Measurements from ENCODE around the gene SLC1A2.

The SLC1A2 gene

DNA sequence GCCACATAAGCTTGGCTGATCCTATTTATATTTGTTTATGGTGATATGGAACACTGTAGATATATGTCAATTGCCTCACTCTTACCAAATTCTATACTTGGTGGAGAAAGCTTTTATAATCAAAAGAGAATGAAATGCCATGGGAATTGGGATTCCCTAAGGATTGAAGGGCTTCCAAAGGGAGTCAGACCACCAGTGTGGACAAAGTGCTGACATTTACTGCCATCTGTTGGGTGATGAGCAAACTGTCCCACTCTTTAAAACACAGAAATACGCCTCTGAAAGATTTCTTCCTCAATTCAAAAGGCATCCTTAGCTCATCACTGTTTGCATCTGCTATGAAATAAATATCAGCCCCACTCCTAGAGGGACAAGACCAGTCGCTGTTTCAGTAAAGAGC, 7.1 kb downstream of the SLC1A2 start:
- DNase-seq = peak; percentile 67

DNA sequence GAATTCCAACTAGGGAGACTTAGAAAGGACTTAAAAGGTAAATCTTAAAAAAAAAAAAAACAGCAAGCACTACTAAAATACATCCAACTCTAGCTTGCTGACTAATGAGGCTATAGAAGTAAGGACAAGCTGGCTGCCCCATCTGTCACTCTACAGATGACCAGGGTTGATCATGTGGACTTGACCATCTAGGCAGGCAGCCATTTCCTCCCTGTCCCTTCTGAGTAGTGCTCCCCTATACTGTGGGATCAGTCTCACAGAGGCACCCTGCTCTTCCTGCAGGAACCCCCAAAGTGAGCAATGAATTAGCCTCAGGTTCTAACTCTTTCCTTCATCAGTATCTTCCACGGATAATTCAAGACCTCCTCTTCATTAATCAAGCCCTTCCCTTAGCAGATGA, 12.3 kb downstream of the SLC1A2 start:
- no peak for DNase-seq

DNA sequence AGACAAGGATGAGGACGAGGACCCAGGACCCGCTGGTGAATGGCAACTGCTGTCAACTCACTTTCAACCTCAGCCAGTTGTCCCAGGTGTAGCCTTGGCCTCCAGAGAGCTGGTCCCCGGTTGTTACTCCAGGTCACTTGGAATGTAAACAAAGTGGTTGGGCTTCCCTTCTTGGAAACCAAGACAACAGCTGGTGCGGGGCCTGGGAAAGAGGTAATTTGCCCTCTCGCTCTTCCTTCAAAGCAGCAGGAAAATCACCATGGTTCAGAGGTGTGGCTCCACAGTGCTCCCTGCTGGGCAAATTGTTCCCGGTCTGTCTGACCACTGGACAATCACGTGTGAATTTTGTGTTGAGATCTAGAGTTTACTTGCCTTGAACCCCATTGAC, 15.0 kb downstream of the SLC1A2 start:
- peak; percentile 58 for DNase-seq

DNA sequence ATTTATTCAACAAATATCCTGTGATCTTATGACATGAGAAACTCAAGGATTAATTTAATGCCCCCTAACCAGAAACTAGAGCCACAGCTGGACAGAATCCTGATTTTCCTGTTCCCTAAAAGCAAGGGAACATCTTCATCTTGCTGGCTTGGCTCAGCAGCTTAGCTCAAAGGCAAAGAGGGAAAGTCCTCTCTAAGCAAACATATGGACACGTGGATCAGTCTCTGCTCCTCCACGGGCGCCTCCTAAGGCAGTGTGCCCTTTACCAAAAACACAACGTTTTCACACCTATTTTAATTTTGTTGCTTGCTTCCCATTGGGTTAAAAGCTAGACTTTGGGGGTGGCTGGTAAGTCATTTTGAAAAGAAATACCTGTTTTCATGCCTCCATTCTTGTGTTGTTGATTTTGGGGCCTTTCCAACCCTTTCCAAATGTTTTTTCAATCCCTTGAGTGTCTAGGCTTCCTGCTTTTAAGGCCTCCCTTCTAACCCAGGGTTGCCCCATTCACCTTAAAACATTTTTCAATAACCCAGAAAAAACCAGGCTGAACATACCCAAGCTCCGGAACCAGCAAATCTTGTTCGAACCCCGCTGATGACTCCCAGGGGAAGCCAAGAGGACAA, 15.5 kb downstream of the SLC1A2 start:
- DNase-seq = no peak

DNA sequence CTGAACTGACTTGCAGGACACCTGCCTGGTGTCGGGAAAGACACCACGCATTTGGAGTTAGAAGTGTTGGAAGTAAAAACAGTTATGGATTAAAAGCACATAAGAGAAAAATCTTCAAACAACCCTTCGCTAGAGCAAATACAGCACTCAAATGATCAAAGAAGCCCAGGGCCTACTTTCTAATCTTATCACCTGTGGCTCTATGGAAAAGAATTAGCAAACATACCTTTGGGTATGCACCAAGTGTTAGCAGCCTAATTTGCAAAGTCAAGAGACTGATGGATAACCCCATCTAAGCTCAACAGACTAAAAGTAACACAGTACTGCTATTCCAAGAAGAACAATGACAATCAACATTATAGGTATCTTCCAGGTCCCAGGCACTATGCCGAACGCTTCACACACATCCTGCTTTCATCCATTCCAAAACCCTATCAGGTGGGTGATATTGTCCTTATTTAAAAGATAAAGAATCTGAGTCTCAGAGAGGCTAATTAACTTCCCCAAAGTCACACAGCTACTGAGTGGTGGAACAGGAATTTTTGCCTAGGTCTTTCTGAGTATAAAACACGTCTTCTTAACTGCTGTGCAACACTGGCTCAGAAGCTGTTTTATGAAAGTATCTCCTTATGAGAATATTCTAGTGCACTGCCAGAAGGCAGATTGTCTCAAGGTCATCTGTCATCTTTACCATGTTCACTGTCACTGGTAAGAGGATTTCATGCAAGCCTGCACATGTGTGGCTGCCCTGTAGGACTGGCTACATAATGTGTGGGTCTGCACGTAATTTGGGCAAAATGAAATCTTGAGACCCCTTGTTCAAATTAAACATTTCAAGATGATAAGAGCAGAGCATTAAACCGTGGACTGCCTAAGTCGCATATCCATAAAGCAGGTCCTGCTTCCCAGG, 16.4 kb downstream of the SLC1A2 start:
- no peak for DNase-seq

DNA sequence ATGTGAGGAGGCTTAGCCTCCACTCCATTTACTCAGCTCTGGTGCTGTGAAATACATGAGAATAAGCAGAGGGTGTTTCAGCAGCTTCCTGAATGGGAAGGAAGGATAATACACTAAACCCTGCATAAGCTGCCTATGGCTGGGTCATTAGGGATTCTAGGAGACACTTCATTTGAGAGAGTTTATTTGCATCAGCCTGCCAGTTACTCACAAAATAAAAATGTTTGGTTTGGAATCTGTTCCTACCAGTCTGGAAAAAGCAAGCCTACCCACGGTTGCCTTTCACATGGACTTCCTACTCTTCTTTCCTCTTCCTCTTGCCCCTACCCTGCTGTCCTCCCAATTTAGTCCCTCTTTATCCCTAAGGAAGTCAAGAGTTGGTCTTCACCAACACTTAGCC, 20.5 kb downstream of the SLC1A2 start:
- no peak for DNase-seq

DNA sequence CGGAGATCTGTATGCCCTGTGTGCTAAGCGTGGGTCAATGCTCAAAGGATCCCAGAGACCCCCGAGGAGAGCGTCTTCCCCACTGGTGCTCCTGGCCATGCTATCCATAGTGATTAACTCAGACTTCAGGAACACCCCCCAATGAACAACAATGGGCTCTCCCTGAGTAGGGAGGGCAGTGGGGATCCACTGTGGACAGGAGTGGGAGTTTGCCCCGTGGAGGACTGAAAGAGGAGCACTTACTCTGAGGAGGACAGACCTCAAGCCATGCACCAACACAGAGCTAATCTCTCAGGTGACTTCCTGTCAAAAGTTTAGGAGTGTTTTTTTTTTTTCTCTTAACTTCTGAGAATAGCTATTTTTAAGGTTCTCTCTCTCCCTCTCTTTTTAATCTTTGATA, 24.4 kb downstream of the SLC1A2 start:
- DNase-seq = no peak

DNA sequence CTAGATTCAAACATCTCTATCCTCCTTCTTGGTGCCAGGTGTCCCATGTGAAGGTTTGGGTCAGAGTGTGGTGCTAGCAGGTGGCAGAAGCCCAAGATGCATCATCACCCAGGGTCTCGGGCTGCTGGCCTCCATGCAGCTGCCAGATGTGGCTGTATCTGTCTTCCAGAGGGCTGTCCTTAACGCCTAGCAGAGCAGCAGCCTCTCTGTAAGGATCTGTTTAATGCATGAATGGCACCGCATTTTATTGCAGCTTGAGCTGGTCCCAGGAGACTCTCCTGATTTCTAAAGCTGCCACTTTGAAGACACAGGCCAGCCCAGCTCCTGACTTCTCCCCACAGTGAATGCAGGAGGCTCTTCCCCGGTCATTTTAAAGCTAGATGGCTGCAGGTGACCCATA, 26.3 kb downstream of the SLC1A2 start:
- DNase-seq = peak; percentile 83

DNA sequence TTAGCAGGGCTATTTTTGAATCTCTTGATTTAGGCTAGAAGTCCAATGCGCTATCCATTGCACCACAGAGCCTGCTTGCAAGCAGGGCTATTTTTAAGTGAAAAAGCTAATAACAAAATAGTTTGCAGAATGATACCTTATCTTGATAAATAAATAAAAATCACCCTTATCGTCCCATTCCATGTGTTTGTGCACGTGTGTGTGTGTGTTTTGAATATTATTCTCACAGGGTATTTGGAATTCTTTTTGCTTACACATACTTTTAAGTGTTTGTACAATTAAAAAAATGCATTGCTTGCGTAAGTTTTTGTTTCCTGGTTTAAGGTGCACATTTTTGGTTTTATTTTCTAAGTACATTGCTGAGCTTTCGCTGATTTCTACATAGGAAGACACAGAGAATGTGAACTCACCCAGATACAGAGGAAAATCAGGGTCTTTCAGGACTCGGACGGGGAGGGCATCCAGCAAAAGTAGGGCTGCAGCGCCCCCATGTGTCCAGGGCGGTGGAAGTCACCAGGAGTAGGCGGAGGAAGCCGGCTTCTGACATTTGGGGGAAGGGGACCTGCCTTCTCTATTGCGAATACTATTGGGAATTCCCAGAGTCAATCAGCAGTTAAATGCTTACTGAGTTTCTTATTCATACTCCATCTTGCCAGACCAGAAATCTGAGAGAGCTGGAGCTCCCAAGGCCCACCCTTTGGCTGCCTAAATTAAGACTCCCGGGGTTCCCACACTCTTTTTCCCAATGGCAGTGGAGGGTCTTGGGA, 27.3 kb downstream of the SLC1A2 start:
- DNase-seq = peak; percentile 94

DNA sequence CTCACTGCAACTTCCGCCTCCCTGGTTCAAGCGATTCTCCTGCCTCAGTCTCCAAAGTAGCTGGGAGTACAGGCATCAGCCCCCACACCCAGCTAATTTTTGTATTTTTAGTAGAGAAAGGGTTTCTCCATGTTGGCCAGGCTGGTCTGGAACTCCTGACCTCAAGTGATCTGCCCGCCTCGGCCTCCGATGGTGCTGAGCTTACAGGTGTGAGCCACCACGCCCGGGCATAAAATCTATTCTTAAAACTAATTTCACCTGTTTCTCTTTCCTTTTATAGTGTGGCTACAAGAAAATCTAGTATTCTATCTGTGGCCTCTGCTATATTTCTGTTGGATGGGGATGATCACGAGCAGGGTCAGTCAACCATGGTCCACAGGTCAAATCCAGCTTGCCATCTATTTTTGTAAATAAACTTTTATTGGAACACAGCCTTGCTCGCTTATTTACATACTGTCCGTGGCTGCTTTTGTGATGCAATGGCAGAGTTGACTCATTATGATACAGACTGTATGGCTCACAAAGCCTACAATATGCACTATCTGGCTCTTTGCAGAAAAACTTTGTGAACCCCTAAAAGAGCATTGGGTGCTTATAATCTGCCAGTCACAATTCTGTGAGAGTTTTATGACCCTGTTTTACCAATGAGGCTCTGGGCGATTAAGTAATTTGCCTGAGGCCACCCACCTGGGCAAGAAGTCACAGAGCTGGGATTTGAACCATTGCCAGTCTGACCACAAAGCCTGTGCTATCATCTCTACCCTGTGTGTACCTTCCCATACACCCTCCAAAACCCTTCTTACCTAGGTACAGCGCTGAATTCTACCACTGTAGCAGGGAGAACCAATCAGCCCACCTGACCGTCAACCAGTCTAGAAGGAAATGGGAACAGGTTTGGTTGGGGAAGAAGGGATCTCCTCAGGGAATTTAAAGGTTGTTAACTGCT, 28.3 kb downstream of the SLC1A2 start:
- DNase-seq = no peak

DNA sequence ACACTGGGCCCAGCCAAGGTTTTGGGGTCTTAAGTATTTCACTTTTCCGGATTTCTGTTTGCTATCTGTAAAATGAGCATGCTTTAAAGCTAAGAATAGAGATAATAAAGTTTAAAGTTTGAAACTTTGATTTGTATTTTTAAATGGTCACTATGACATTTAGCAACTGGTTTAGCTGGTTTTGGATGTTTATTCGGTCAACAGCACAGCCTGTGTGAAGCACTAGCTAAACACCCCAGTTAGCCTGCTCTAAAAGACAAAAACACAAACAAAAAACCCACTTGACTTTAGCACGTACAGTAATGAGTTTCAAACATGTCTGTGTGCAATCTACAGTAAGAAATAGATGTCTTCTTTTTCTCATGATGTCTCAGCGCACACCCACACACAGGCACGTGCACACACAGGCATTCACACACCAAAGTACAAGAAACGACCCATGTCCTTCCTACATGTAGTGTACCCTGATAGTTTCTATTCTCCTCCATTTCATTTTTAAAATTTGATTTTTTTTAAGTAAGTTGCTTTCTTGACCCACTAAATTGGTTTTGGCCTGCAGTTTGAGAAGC, 29.4 kb downstream of the SLC1A2 start:
- DNase-seq = no peak

DNA sequence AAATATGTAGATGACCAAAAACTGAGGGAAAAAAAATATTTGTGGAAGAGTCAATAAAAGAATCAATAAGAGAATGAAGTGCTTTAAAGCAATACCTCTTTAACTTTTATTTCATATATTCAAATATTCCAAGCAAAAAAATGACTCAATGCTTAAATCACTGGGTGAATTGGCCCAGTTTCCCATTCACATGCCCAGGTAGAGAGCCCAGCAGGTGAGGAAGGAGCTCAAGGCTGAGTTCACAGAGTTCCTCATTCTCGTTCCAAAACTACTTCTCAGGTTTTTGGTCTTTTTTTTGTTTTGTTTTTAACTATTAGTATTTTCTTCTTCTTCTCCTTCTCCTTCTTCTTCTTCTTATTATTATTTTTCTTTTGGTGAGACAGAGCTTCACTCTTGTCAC, 30.2 kb downstream of the SLC1A2 start:
- no peak for DNase-seq

DNA sequence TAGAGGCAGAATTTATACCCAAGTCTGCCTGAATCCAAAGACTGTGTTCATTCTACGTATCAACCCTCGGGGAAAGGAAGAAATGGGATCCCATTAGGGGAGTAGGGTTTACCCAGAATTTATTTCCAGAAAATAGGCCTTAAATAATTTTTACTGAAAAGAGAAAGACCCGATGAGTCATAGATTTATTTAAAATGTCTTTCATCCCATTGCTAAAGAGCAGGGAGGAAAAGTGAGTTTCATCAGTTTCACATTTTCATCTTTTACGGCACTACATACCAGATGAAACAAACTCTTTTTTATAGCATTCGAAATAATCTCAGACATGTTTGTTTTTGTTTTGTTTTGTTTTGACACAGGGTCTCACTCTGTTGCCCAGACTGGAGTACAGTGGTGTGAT, 31.3 kb downstream of the SLC1A2 start:
- no peak for DNase-seq

DNA sequence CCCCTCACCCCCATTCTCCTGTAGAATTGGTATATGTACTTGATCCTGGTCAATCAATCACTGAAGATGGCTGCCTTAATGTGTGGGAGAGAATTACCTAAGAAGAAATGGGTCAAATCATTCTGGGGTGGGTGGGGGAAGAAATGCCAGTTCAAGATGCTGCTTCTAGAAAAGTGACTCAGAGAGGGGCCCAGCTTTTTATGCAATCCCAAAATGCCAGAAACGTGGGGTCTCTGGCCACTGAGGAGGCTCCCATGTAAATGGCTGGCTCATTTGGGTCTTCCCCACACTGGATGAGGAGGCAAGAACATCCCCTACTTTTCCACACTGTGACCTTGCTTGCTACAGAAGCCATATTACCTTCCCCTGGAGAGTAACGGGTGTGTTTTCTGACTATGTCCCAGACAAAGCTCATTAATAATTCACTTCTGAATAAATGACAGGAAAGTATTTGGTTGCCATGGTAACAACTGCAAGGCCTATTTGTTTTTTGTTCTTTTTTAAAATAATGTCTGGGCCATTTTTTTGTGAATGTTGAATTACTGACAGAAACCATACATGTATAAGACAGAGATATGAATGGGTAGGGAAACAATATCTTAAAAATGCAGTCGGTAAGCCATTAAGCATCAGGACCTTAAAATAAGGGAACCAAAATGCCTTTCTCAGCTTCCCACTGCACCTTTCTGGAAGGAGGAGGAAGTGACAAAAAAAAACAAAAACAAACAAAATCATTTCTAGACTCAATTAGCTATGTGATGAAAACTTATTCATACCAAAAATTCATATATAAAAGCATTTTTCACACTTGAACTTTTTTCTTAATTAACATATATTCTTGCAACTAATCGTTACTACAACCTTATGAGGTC, 32.0 kb downstream of the SLC1A2 start:
- DNase-seq = peak; percentile 78

DNA sequence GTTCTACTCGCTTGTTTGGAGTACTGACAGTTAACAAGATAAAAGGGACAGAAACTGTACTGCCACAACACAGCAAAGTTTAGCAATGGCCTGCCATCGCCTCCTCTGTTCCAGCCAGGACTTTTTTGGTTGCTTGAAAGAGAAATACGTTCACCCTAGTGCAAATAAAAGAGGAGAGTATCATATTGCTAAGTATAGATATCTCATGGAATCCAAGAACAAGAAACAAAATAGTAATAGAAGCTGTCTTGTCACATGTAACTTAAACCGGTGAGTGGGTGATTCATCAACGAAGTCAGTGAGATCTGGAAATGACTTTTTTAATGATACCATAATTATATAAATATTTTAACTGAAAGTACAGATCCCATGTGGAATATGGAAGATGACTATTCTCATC, 35.4 kb downstream of the SLC1A2 start:
- no peak for DNase-seq

DNA sequence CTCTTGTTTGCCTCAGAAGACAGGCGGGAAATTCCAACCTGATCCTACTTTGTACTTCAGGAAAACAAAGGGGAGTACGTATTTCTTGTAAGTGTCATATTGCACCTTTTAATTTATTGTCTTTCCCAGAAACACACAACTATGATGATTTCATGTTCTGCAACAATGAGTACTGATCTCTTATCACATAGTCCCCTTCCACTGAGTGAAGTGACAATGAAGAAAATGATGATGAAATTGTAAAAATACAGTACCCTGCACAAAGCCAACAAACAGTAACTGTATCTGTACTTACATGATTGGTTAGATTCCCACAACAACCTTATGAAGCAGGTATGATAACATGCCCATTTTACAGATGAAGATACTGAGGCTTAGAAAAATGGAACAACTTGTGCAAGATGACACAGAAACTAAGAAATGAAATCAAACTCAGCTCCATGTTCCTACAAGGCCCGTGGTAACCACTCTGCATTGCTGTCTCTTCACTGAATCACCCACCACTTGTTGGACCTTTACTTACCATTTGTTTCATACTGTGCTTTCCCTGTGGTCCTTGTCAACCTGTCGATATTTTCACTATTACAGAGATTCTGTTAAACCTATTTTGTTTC, 37.5 kb downstream of the SLC1A2 start:
- no peak for DNase-seq

DNA sequence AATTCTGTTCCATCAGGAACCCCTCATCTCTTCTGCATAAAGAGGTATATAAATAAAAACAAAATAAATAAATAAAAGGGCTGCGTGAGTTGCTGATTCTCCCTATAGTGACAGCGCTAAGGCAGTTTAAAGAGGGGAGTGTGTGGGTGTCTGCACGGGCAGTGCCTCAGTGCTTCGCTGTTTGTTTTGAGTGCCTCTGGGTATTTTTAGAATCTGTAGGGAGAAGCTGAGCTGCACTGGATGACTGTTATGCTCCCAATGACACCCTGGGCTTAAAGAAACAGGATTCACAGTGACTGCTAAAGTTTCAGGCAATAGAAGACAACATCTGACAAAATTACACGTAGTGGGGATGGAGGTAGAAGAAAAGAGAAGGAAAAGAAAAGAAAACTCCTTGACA, 38.8 kb downstream of the SLC1A2 start:
- DNase-seq = no peak

DNA sequence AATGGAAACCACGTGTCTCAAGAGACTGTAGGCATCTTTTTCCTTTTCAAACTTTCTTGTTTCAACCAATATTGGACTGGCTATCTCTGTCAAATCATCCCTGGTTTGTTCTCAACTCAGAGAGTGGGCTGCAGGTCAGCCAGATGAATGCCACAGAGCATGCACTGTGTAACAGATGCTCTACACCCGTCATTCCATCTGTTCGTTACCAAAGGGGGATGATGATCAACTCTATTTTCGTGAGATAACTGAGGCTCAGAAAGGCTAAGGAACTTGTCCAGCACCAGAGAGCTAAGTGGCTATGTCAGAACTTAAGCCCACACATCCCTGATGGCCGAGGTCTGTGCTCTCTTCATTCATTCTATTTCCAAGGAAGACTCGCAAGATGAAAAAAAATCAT, 42.1 kb downstream of the SLC1A2 start:
- DNase-seq = no peak

DNA sequence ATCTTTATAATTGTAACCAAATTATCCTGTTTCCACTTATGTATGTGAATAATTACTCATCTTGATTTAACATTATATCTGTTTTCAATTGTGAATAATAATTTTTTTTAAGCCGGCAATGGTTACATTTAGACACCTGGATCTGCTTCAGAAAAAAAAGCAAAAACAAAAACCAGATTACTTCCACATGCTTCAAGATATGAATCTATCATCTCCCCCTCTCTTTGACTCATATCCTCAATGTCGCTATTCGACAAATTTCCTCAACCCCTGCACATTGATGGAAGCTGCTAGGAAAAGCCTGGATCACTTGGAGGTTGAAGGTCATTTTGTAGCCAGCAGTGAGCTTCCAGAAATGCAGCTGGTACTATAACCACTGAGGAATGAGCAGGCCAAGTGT, 42.7 kb downstream of the SLC1A2 start:
- no peak for DNase-seq

DNA sequence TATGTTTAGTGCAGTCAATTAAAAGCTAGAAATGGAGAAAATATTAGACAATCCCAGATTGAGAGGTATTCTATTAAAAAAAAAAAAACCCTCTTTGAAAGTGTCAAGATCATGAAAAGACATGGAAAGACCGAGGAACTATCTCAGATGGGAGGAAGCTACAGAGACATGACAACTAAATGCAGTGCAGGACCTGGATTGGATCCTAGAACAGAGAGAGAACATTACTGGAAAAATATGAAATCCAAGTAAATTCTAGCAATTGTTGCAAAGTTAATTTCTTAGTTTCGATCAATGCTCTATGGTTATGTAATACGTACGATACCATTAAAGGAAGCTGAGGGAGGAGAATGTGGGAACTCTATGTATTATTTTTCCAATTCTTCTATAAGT, 43.2 kb downstream of the SLC1A2 start:
- DNase-seq = no peak

Data from eye (tissue), 1 donor.